HG02571 (cell line): ENCODE measurements around the gene IPMK.
"Not testable (repeated sequence)": the region's sequence is repeated elsewhere in the genome, so short reads cannot be mapped to it uniquely, and the experiment has no call there.

Source experiments
- ATAC-seq: cut with Tn5 transposase; IDR thresholded peaks from one replicate; pipeline ENCODE4 v1.9.1; 2021; ENCODE audit warnings: mild to moderate bottlenecking, moderate library complexity; ENCODE audit not compliant: unreplicated experiment

IPMK gene

GRCh38 chr10:58229856-58230255, 37.8 kb downstream of the IPMK start:
- ATAC-seq, result not testable (repeated sequence)

- no peak for ATAC-seq
These were observed 42.0 kb downstream of the IPMK start for GRCh38 chr10:58225654-58226053.

- ATAC-seq, result no peak
These were observed 46.8 kb downstream of the IPMK start for GRCh38 chr10:58220769-58221451.

- ATAC-seq, result no peak
These were observed 47.8 kb downstream of the IPMK start for GRCh38 chr10:58219875-58220274.

GRCh38 chr10:58217612-58218011, 50.1 kb downstream of the IPMK start:
- no peak for ATAC-seq

GRCh38 chr10:58212622-58213021, 55.1 kb downstream of the IPMK start:
- ATAC-seq, result no peak

- no peak for ATAC-seq
These were observed 57.5 kb downstream of the IPMK start for GRCh38 chr10:58210160-58210559.

GRCh38 chr10:58209669-58210068, 58.0 kb downstream of the IPMK start:
- no peak for ATAC-seq

GRCh38 chr10:58206251-58206650, 61.4 kb downstream of the IPMK start:
- no peak for ATAC-seq

GRCh38 chr10:58201704-58202103, 66.0 kb downstream of the IPMK start:
- no peak for ATAC-seq

- ATAC-seq, result no peak
These were observed 78.4 kb downstream of the IPMK start for GRCh38 chr10:58189269-58189668.

GRCh38 chr10:58184120-58184670, 83.5 kb downstream of the IPMK start:
- ATAC-seq, result no peak

- no peak for ATAC-seq
These were observed 87.0 kb downstream of the IPMK start for GRCh38 chr10:58180666-58181065.

- no peak for ATAC-seq
These were observed 88.5 kb downstream of the IPMK start for GRCh38 chr10:58179238-58179637.

- ATAC-seq, result no peak
These were observed 88.9 kb downstream of the IPMK start for GRCh38 chr10:58178811-58179210.

GRCh38 chr10:58177362-58177947, 90.2 kb downstream of the IPMK start:
- no peak for ATAC-seq

- ATAC-seq, result no peak
These were observed 91.4 kb downstream of the IPMK start for GRCh38 chr10:58175990-58176900.

- no peak for ATAC-seq
These were observed 92.9 kb downstream of the IPMK start for GRCh38 chr10:58174831-58175230.

- ATAC-seq, result no peak
These were observed 94.3 kb downstream of the IPMK start for GRCh38 chr10:58173391-58173790.

GRCh38 chr10:58171146-58171545, 96.5 kb downstream of the IPMK start:
- ATAC-seq, result no peak

- no peak for ATAC-seq
These were observed 103.2 kb downstream of the IPMK start for GRCh38 chr10:58164517-58164916.
